GM23248 (cell line): ENCODE measurements around the gene SPRR5. TPM values are rescaled to one million over a fixed set of nuclear protein-coding genes. Genes with fewer than 3 reads are reported as not detected.

Source experiments
- DNase-seq: peaks from one replicate; pipeline ENCODE4 v3.0.0-alpha.2; 2015
- H2AFZ ChIP-seq: fragments of 200-600 bp; sonication (generic); 2 replicates; pipeline ENCODE4 v1.6.1; 2016; ENCODE audit warnings: antibody characterized with exemption
- H3F3A ChIP-seq: fragments of 200-600 bp; sonication (generic); 2 replicates; pipeline ENCODE4 v1.6.1; 2016; ENCODE audit warnings: mild to moderate bottlenecking, antibody characterized with exemption, mixed run types; ENCODE audit not compliant: insufficient read depth
- H3K27ac ChIP-seq: fragments of 200-600 bp; sonication (generic); 2 replicates; pipeline ENCODE4 v1.5.1; 2016; ENCODE audit warnings: mild to moderate bottlenecking
- H3K27me3 ChIP-seq: fragments of 200-600 bp; sonication (generic); replicated peaks from 2 replicates; pipeline ENCODE4 v1.6.1; 2016; ENCODE audit warnings: mild to moderate bottlenecking; ENCODE audit not compliant: insufficient read depth
- H3K36me3 ChIP-seq: fragments of 200-600 bp; sonication (generic); 2 replicates; pipeline ENCODE4 v1.6.1; 2016; ENCODE audit warnings: low read depth, mild to moderate bottlenecking
- H3K4me1 ChIP-seq: fragments of 200-600 bp; sonication (generic); 2 replicates; pipeline ENCODE4 v1.6.1; 2016; ENCODE audit warnings: mild to moderate bottlenecking; ENCODE audit not compliant: insufficient read depth
- H3K4me2 ChIP-seq: fragments of 200-600 bp; sonication (generic); one replicate; pipeline ENCODE4 v1.6.1; 2016; ENCODE audit warnings: mild to moderate bottlenecking; ENCODE audit not compliant: unreplicated experiment
- H3K4me3 ChIP-seq: fragments of 200-600 bp; sonication (generic); 2 replicates; pipeline ENCODE4 v1.5.1; 2016; ENCODE audit warnings: mild to moderate bottlenecking
- H3K79me2 ChIP-seq: fragments of 200-600 bp; sonication (generic); 2 replicates; pipeline ENCODE4 v1.6.1; 2016; ENCODE audit warnings: mild to moderate bottlenecking; ENCODE audit not compliant: insufficient read depth
- H3K9ac ChIP-seq: fragments of 200-600 bp; sonication (generic); 2 replicates; pipeline ENCODE4 v1.6.1; 2016; ENCODE audit warnings: mild to moderate bottlenecking
- H3K9me2 ChIP-seq: fragments of 200-600 bp; sonication (generic); 2 replicates; pipeline ENCODE4 v1.6.1; 2016; ENCODE audit warnings: mixed run types, mild to moderate bottlenecking, moderate library complexity; ENCODE audit not compliant: insufficient read depth
- H3K9me3 ChIP-seq: fragments of 200-600 bp; sonication (generic); one replicate; pipeline ENCODE4 v1.6.1; 2017; ENCODE audit warnings: low read depth
- H4K20me1 ChIP-seq: fragments of 200-600 bp; sonication (generic); 2 replicates; pipeline ENCODE4 v1.6.0; 2016; ENCODE audit not compliant: insufficient read depth
- EZH2 ChIP-seq: fragments of 200-600 bp; sonication (generic); IDR thresholded peaks from 2 replicates; pipeline ENCODE4 v1.6.1; 2018; ENCODE audit warnings: antibody characterized with exemption, mild to moderate bottlenecking; ENCODE audit not compliant: insufficient read depth, poor library complexity, severe bottlenecking
- EZH2phosphoT487 ChIP-seq: fragments of 200-600 bp; sonication (generic); IDR thresholded peaks from 2 replicates; pipeline ENCODE4 v1.6.1; 2018; ENCODE audit warnings: antibody characterized with exemption, moderate library complexity, mild to moderate bottlenecking, low read depth; ENCODE audit not compliant: insufficient read depth
- WGBS, 2 experiments: methylation state at CpG; one replicate each; pipeline ENCODE4 v1.1.6; 2015 to 2017; ENCODE audit warnings: low lambda C conversion rate in 2 of 2, low coverage in 1 of 2; ENCODE audit errors: missing lambda C conversion rate in 2 of 2; 5-methylcytosine and 5-hydroxymethylcytosine counted together
- in situ Hi-C: fragments of 300-500 bp; cut with MboI; formaldehyde crosslinking; loops from 2 replicates; pipeline ENCODE4 v1.15.0; 2020
- polyA plus RNA-seq: library from polyadenylated mRNA; unstranded; fragments of >200 nt; fragmentation: Nextera tagmentation; extraction: Ambion mirVana; gene quantifications from 2 replicates; pipeline ENCODE4 v1.2.1, GENCODE V29; 2016
- small RNA-seq: library from RNA; depleted of rRNA; stranded (forward); fragments of <200 nt; gene quantifications from one replicate; pipeline ENCODE3, GENCODE V24; 2014; ENCODE audit warnings: low read depth, low replicate concordance
- total RNA-seq: library from RNA; depleted of rRNA; stranded (reverse); fragments of >200 nt; shearing (Covaris generic); gene quantifications from 2 replicates; pipeline ENCODE4 v1.2.3, GENCODE V29; 2014; rRNA removed

The SPRR5 gene
- total and polyA plus RNA-seq, 2 experiments from 2014 or later: not detected

DNA sequence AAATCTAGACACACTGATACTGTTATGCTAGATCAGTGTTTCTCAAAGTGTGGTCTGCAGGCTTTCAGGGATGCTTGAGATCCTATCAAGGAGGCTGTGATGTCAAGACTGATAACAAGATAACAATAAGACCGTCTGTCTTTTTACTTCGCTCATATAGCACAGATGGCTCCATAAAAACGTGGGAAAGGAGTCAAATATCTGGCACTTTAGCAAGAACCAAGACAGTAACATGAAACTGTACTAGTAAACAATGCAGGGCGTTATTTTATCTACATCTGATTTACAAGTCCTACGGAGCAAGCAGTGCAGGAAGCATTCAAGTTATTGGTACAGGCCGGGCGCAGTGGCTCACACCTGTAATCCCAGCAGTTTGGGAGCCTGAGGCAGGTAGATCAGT, 50.9 kb downstream of the SPRR5 start:
- DNase-seq: no peak
- no peaks in the 10 kb centered on the region for H3F3A ChIP-seq
- H3K27ac ChIP-seq: no peak overlapping the region
- 9 to 18% methylated on average over 7 of the region's 7 CpGs for WGBS, 2 experiments
- H3K4me1 ChIP-seq: no peaks in the 10 kb centered on the region
- in situ Hi-C loops: no loop called here
- H4K20me1 ChIP-seq: no peaks in the 10 kb centered on the region
- H3K79me2 ChIP-seq: no peaks in the 10 kb centered on the region
- H3K27me3 ChIP-seq: peaks cover 2% of the 10 kb centered on the region
- H3K9me3 ChIP-seq: no peaks in the 10 kb centered on the region
- H3K9me2 ChIP-seq: no peaks in the 10 kb centered on the region
- no peak overlapping the region for H3K9ac ChIP-seq
- no peaks in the 10 kb centered on the region for H3K36me3 ChIP-seq
- no peak for TF ChIP-seq EZH2phosphoT487
- TF ChIP-seq EZH2: no peak
- no peak overlapping the region for H3K4me3 ChIP-seq
- H2AFZ ChIP-seq: no peak overlapping the region
- H3K4me2 ChIP-seq: no peak overlapping the region

DNA sequence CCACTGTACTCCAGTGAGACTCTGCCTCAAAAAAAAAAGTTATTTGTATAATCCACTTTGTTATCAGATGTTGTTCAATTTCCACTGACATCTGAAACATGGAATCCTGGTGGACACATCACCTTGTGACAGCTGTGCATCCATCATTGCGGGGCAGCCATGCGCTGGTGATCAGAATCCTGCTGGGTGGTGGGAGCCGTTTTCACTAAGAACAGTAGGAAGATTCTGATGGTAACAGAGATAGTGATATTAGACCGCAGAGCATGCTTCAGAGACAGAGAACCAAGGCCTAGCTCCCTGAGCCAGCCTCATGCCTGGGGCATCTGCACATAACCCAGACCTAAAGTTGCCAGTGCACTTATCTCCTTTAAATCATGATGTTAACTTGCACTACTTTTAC, 51.5 kb downstream of the SPRR5 start:
- no peaks in the 10 kb centered on the region for H4K20me1 ChIP-seq
- H3K4me2 ChIP-seq: no peak overlapping the region
- no peaks in the 10 kb centered on the region for H3K79me2 ChIP-seq
- H3K4me1 ChIP-seq: no peaks in the 10 kb centered on the region
- peaks cover 2% of the 10 kb centered on the region for H3K27me3 ChIP-seq
- H3K4me3 ChIP-seq: no peak overlapping the region
- no peak overlapping the region for H3K9ac ChIP-seq
- DNase-seq: no peak
- H2AFZ ChIP-seq: no peak overlapping the region
- H3K36me3 ChIP-seq: no peaks in the 10 kb centered on the region
- H3K27ac ChIP-seq: no peak overlapping the region
- TF ChIP-seq EZH2 (no peak), EZH2phosphoT487 (no peak)
- H3K9me2 ChIP-seq: no peaks in the 10 kb centered on the region
- no peaks in the 10 kb centered on the region for H3F3A ChIP-seq
- 37 to 46% methylated on average over 4 of the region's 4 CpGs for WGBS, 2 experiments
- in situ Hi-C loops: no loop called here
- H3K9me3 ChIP-seq: no peaks in the 10 kb centered on the region

Small RNAs within 50 kb of the gene (small RNA-seq; reads per million reads assigned to genes)
- gene SPRR1A: not detected

Other genes with a start within 250 kb of the SPRR5 start
- 9.9 and 12.1 TPM in 2 replicates for gene LCE2A, start 248.9 kb upstream of the SPRR5 start, total RNA-seq
- 11.1 and 12.4 TPM in 2 replicates for gene LCE2A, start 248.9 kb upstream of the SPRR5 start, polyA plus RNA-seq
- gene LCE4A, start 239.0 kb upstream of the SPRR5 start, total RNA-seq: not detected in 2 replicates
- gene LCE4A, start 239.0 kb upstream of the SPRR5 start, polyA plus RNA-seq: 0.39 and 0.51 TPM in 2 replicates
- gene KPRP, start 189.2 kb upstream of the SPRR5 start, total RNA-seq: under 0.01 and 0.22 TPM in 2 replicates
- 9.9 and 10.4 TPM in 2 replicates for gene KPRP, start 189.2 kb upstream of the SPRR5 start, polyA plus RNA-seq
- gene LCE1F, start 172.1 kb upstream of the SPRR5 start, total RNA-seq: not detected in 2 replicates
- gene LCE1F, start 172.1 kb upstream of the SPRR5 start, polyA plus RNA-seq: 1.1 and 1.8 TPM in 2 replicates
- gene LCE1E, start 160.9 kb upstream of the SPRR5 start, total RNA-seq: not detected in 2 replicates
- gene LCE1E, start 160.9 kb upstream of the SPRR5 start, polyA plus RNA-seq: not detected in 2 replicates
- not detected in 2 replicates for gene LCE1D, start 150.5 kb upstream of the SPRR5 start, total RNA-seq
- gene LCE1D, start 150.5 kb upstream of the SPRR5 start, polyA plus RNA-seq: not detected in 2 replicates
- gene LCE1C, start 140.6 kb upstream of the SPRR5 start, total RNA-seq: not detected in 2 replicates
- not detected in 2 replicates for gene LCE1C, start 140.6 kb upstream of the SPRR5 start, polyA plus RNA-seq
- not detected in 2 replicates for gene LCE1B, start 135.2 kb upstream of the SPRR5 start, total RNA-seq
- not detected in 2 replicates for gene LCE1B, start 135.2 kb upstream of the SPRR5 start, polyA plus RNA-seq
- gene LCE1A, start 119.7 kb upstream of the SPRR5 start, total RNA-seq: not detected in 2 replicates
- gene LCE1A, start 119.7 kb upstream of the SPRR5 start, polyA plus RNA-seq: not detected in 2 replicates
- not detected in 2 replicates for gene LCE6A, start 104.3 kb upstream of the SPRR5 start, total RNA-seq
- not detected in 2 replicates for gene LCE6A, start 104.3 kb upstream of the SPRR5 start, polyA plus RNA-seq
- gene LCE7A, start 87.2 kb upstream of the SPRR5 start, total RNA-seq: not detected in 2 replicates
- not detected in 2 replicates for gene LCE7A, start 87.2 kb upstream of the SPRR5 start, polyA plus RNA-seq
- not detected in 2 replicates for gene SMCP, start 68.9 kb upstream of the SPRR5 start, total RNA-seq
- gene SMCP, start 68.9 kb upstream of the SPRR5 start, polyA plus RNA-seq: not detected in 2 replicates
- 0.76 and 1.1 TPM in 2 replicates for gene IVL, start 38.7 kb upstream of the SPRR5 start, total RNA-seq
- gene IVL, start 38.7 kb upstream of the SPRR5 start, polyA plus RNA-seq: 0.68 and 1.2 TPM in 2 replicates
- not detected in 2 replicates for gene SPRR4, start 23.4 kb downstream of the SPRR5 start, total RNA-seq
- not detected in 2 replicates for gene SPRR4, start 23.4 kb downstream of the SPRR5 start, polyA plus RNA-seq
- gene SPRR1A, start 36.9 kb downstream of the SPRR5 start, total RNA-seq: not detected in 2 replicates
- not detected in 2 replicates for gene SPRR1A, start 36.9 kb downstream of the SPRR5 start, polyA plus RNA-seq
- gene SPRR3, start 54.5 kb downstream of the SPRR5 start, total RNA-seq: not detected in 2 replicates
- not detected in 2 replicates for gene SPRR3, start 54.5 kb downstream of the SPRR5 start, polyA plus RNA-seq
- gene SPRR1B, start 84.0 kb downstream of the SPRR5 start, total RNA-seq: not detected in 2 replicates
- not detected in 2 replicates for gene SPRR1B, start 84.0 kb downstream of the SPRR5 start, polyA plus RNA-seq
- not detected in 2 replicates for gene SPRR2D, start 93.9 kb downstream of the SPRR5 start, total RNA-seq
- not detected in 2 replicates for gene SPRR2D, start 93.9 kb downstream of the SPRR5 start, polyA plus RNA-seq
- not detected in 2 replicates for gene SPRR2A, start 110.3 kb downstream of the SPRR5 start, total RNA-seq
- not detected in 2 replicates for gene SPRR2A, start 110.3 kb downstream of the SPRR5 start, polyA plus RNA-seq
- gene SPRR2B, start 124.4 kb downstream of the SPRR5 start, total RNA-seq: not detected in 2 replicates
- gene SPRR2B, start 124.4 kb downstream of the SPRR5 start, polyA plus RNA-seq: not detected in 2 replicates
- not detected in 2 replicates for gene SPRR2E, start 147.3 kb downstream of the SPRR5 start, total RNA-seq
- gene SPRR2E, start 147.3 kb downstream of the SPRR5 start, polyA plus RNA-seq: not detected in 2 replicates
- gene SPRR2F, start 166.3 kb downstream of the SPRR5 start, total RNA-seq: not detected in 2 replicates
- gene SPRR2F, start 166.3 kb downstream of the SPRR5 start, polyA plus RNA-seq: not detected in 2 replicates
- not detected in 2 replicates for gene SPRR2G, start 203.7 kb downstream of the SPRR5 start, total RNA-seq
- not detected in 2 replicates for gene SPRR2G, start 203.7 kb downstream of the SPRR5 start, polyA plus RNA-seq